ENCODE results near the gene SERAC1.

The SERAC1 gene

GRCh38 chr6:158160932-158161539 lies 7.0 kb downstream of the SERAC1 start:
- DNase-seq (ENCODE audit: low spot score): no peak
- no peak for TF ChIP-seq CTCF (IDR thresholded peaks at IDR 0.05; ENCODE audit: extremely low read depth, insufficient read depth, missing control alignments)
- in situ Hi-C loops (cut with MboI; ENCODE audit: low pct_unique_long_range_greater_than_20kb, low sequenced_read_pairs, unreplicated experiment): no loop called here

DNA sequence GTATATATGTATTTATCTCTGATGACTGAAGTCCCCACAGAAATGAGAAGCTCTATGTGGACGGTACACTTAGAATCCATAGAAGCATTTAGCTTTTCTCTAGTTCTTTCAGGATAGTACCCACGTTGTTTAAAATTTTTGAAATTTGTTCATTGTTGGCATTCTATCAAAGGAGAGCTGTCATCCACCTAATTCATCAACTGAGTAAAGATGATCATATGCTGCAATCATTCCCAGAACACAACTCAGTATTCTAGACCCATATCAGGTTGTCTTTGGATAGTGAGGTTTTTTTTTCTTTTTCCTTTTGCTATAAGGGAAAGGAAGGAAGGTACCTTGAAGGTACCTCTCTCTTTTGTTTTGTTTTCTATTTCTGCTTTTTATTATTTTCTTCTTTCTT lies 9.3 kb downstream of the SERAC1 start:
- no peak for TF ChIP-seq CTCF (IDR thresholded peaks at IDR 0.05; ENCODE audit: extremely low read depth, insufficient read depth, missing control alignments)
- DNase-seq (ENCODE audit: low spot score): no peak
- in situ Hi-C loops (cut with MboI; ENCODE audit: low pct_unique_long_range_greater_than_20kb, low sequenced_read_pairs, unreplicated experiment): no loop called here

DNA sequence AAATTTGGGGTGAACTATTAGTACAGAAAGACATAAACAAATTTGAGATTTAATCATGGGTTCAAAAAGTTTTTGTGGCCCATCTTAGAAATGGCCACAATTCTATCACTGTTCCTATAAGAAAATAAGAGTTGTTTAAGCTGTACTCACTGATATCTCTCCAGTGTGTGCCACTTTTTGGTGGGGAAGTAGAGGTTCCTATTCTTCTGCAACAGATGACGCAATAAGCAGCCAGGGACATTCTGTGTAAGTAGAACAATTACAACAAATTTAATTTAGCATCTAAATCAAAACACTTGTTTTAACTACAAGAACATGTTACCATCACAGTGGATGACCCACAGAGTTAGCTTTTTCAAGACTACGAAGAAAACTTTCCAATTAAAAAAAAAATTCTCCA lies 9.9 kb downstream of the SERAC1 start:
- DNase-seq (ENCODE audit: low spot score): no peak
- in situ Hi-C loops (cut with MboI; ENCODE audit: low pct_unique_long_range_greater_than_20kb, low sequenced_read_pairs, unreplicated experiment): no loop called here
- TF ChIP-seq CTCF (IDR thresholded peaks at IDR 0.05; ENCODE audit: extremely low read depth, insufficient read depth, missing control alignments): no peak

DNA sequence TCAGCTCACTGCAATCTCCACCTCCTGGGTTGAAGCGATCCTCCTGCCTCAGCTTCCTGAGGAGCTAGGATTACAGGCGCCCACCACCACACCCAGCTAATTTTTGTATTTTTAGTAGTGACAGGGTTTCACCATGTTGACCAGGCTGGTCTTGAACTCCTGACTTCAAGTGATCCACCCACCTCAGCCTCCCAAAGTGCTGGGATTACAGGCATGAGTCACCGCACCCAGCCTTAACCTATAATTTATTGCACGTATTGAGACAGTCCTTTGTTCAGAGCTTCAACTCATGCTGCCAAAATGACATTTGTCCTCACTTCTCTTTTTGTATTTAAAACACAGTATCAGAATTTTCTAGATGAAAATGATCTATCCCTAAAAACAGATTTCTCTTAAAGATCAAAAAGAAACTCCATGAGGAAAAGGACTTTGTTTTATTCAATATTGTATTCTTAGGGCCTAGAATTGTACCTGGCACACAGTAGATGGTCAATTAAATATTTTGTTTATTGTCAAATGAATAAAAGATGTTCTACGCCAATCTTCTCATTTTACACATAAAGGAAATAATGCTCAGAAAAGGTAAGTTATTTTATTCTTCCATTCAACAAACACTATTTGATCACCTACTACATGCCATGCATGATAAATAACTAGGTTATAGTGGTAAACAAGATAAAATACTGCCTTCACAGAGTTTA lies 10.8 kb downstream of the SERAC1 start:
- DNase-seq (ENCODE audit: low spot score): no peak
- no peak for TF ChIP-seq CTCF (IDR thresholded peaks at IDR 0.05; ENCODE audit: extremely low read depth, insufficient read depth, missing control alignments)
- in situ Hi-C loops (cut with MboI; ENCODE audit: low pct_unique_long_range_greater_than_20kb, low sequenced_read_pairs, unreplicated experiment): no loop called here

DNA sequence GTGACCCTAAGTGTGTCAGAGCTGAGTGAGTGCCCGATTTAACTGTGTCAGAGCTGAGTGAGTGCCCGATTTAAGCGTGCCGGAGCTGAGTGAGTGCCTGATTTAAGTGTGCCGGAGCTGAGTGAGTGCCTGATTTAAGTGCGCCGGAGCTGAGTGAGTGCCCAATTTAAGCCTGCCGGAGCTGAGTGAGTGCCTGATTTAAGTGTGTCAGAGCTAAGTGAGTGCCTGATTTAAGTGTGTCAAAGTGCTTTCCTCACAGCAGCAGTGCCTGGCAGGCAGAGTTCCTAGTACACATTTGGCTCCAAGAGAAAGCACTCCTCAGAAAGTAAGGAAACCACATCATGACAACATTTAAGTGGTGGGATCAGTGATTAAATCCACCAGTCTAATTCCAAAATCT lies 13.2 kb downstream of the SERAC1 start:
- in situ Hi-C loops (cut with MboI; ENCODE audit: low pct_unique_long_range_greater_than_20kb, low sequenced_read_pairs, unreplicated experiment): no loop called here
- no peak for DNase-seq (ENCODE audit: low spot score)
- no peak for TF ChIP-seq CTCF (IDR thresholded peaks at IDR 0.05; ENCODE audit: extremely low read depth, insufficient read depth, missing control alignments)

DNA sequence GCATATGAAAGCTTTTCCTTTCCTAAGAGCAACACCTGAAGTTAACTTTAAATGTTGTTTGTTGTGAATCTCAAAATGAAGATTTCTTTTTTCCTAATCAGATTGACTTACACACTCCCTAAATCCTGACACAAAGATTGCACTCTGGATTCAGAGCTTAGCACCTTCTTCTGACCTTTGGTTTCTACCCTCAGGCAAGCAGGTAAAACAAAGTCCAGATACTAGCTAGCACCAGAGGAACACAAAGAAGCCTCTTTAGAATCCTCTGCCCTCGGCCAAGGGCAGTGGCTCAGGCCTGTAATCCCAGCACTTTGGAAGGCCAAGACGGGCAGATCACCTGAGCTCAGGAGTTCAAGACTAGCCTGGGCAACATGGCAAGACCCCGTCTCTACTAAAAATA lies 14.5 kb downstream of the SERAC1 start:
- no peak for TF ChIP-seq CTCF (IDR thresholded peaks at IDR 0.05; ENCODE audit: extremely low read depth, insufficient read depth, missing control alignments)
- in situ Hi-C loops (cut with MboI; ENCODE audit: low pct_unique_long_range_greater_than_20kb, low sequenced_read_pairs, unreplicated experiment): no loop called here
- no peak for DNase-seq (ENCODE audit: low spot score)

Data from GM13977 (cell line).